Fibroblast of skin of left quadriceps (primary cell): Measurements from ENCODE around the gene RCL1.
"Not testable (repeated sequence)": the region's sequence is repeated elsewhere in the genome, so short reads cannot be mapped to it uniquely, and the experiment has no call there.

Experiments
- DNase-seq, 2 experiments: peaks; one replicate each; pipeline ENCODE4 v3.0.0-alpha.2; 2013; ENCODE audit warnings: low read depth in 2 of 2

The RCL1 gene

GRCh38 chr9:4883326-4883873 is 90.7 kb downstream of the RCL1 start:
- DNase-seq: no peak

GRCh38 chr9:4886698-4887097 is 94.0 kb downstream of the RCL1 start:
- no peak for DNase-seq

- peak; percentile 53 to 56 for DNase-seq
Observed at GRCh38 chr9:4887556-4887955, 94.8 kb downstream of the RCL1 start.

- DNase-seq: no peak
Observed at GRCh38 chr9:4890242-4890641, 97.5 kb downstream of the RCL1 start.

- no peak for DNase-seq
Observed at GRCh38 chr9:4890929-4891328, 98.2 kb downstream of the RCL1 start.

- DNase-seq: no peak
Observed at GRCh38 chr9:4891674-4892073, 98.9 kb downstream of the RCL1 start.

GRCh38 chr9:4892501-4893194 is 99.9 kb downstream of the RCL1 start:
- DNase-seq: no peak

GRCh38 chr9:4894076-4894475 is 101.3 kb downstream of the RCL1 start:
- peak; percentile 30 for DNase-seq

GRCh38 chr9:4899853-4900252 is 107.1 kb downstream of the RCL1 start:
- DNase-seq: not testable (repeated sequence)

- not testable (repeated sequence) for DNase-seq
Observed at GRCh38 chr9:4901401-4902134, 108.8 kb downstream of the RCL1 start.

- no peak for DNase-seq
Observed at GRCh38 chr9:4902135-4902475, 109.4 kb downstream of the RCL1 start.

- peak; percentile 67 for DNase-seq
Observed at GRCh38 chr9:4904322-4905134, 111.8 kb downstream of the RCL1 start.

GRCh38 chr9:4905135-4905490 is 112.4 kb downstream of the RCL1 start:
- no peak for DNase-seq
